Ishikawa (cell line): ENCODE data around the gene CYFIP2.

Experiments used
- CEBPB ChIP-seq: IDR thresholded peaks from 2 replicates; pipeline ENCODE4 v1.6.1; 2012
- CREB1 ChIP-seq: IDR thresholded peaks from 2 replicates; pipeline ENCODE4 v1.6.1; 2012; ENCODE audit warnings: low read depth
- EGR1 ChIP-seq: IDR thresholded peaks from 2 replicates; pipeline ENCODE4 v1.6.1; 2012
- EP300 ChIP-seq: IDR thresholded peaks from 2 replicates; pipeline ENCODE4 v1.6.1; 2012; ENCODE audit warnings: borderline replicate concordance
- FOXM1 ChIP-seq: IDR thresholded peaks from 2 replicates; pipeline ENCODE4 v1.6.1; 2012; ENCODE audit warnings: low read depth, borderline replicate concordance
- NFIC ChIP-seq: IDR thresholded peaks from 2 replicates; pipeline ENCODE4 v1.6.1; 2012
- RAD21 ChIP-seq: IDR thresholded peaks from 2 replicates; pipeline ENCODE4 v1.6.1; 2012; ENCODE audit warnings: low read depth
- TAF1 ChIP-seq: IDR thresholded peaks from 2 replicates; pipeline ENCODE4 v1.6.1; 2012; ENCODE audit warnings: low read depth, mild to moderate bottlenecking
- TCF12 ChIP-seq: IDR thresholded peaks from 2 replicates; pipeline ENCODE4 v1.6.1; 2012; ENCODE audit warnings: low read depth
- TEAD4 ChIP-seq: IDR thresholded peaks from 2 replicates; pipeline ENCODE4 v1.6.1; 2012
- YY1 ChIP-seq: IDR thresholded peaks from 2 replicates; pipeline ENCODE4 v1.6.1; 2012; ENCODE audit warnings: low read depth
- ZBTB7A ChIP-seq: IDR thresholded peaks from 2 replicates; pipeline ENCODE4 v1.6.1; 2012; ENCODE audit warnings: low read depth
- TF ChIP-seq, protein P1 (sequence below): IDR thresholded peaks from 2 replicates; pipeline ENCODE4 v1.6.1; 2012
- TF ChIP-seq, protein P2 (sequence below): IDR thresholded peaks from 2 replicates; pipeline ENCODE4 v1.6.1; 2012; ENCODE audit warnings: low read depth, mild to moderate bottlenecking
- TF ChIP-seq, protein P3 (sequence below): IDR thresholded peaks from 2 replicates; pipeline ENCODE4 v1.6.1; 2012

CYFIP2 gene

DNA sequence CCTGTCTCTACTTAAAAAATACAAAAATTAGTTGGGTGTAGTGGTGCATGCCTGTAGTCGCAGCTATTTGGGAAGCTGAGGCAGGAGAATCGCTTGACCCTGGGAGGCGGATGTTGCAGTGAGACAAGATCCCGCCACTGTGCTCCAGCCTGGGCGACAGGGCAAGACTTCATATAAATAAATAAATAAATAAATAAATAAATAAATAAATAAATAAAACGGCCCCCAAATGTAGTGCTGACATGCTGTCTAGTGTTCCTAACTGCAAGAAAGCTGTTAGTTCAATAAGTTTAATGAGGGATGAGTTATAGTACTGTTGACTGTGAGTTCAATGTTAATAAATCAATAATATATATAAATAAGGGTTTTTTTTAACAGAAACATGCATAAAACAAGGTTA, 7.5 kb upstream of the CYFIP2 start:
- TF ChIP-seq CREB1 (no peak), ZBTB7A (no peak), CEBPB (no peak), YY1 (no peak), TAF1 (no peak), TCF12 (no peak), RAD21 (no peak), FOXM1 (no peak), TEAD4 (no peak), EP300 (no peak), EGR1 (no peak), NFIC (no peak)
- TF ChIP-seq, protein P1, sequence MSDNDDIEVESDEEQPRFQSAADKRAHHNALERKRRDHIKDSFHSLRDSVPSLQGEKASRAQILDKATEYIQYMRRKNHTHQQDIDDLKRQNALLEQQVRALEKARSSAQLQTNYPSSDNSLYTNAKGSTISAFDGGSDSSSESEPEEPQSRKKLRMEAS = no peak
- TF ChIP-seq, protein P2, sequence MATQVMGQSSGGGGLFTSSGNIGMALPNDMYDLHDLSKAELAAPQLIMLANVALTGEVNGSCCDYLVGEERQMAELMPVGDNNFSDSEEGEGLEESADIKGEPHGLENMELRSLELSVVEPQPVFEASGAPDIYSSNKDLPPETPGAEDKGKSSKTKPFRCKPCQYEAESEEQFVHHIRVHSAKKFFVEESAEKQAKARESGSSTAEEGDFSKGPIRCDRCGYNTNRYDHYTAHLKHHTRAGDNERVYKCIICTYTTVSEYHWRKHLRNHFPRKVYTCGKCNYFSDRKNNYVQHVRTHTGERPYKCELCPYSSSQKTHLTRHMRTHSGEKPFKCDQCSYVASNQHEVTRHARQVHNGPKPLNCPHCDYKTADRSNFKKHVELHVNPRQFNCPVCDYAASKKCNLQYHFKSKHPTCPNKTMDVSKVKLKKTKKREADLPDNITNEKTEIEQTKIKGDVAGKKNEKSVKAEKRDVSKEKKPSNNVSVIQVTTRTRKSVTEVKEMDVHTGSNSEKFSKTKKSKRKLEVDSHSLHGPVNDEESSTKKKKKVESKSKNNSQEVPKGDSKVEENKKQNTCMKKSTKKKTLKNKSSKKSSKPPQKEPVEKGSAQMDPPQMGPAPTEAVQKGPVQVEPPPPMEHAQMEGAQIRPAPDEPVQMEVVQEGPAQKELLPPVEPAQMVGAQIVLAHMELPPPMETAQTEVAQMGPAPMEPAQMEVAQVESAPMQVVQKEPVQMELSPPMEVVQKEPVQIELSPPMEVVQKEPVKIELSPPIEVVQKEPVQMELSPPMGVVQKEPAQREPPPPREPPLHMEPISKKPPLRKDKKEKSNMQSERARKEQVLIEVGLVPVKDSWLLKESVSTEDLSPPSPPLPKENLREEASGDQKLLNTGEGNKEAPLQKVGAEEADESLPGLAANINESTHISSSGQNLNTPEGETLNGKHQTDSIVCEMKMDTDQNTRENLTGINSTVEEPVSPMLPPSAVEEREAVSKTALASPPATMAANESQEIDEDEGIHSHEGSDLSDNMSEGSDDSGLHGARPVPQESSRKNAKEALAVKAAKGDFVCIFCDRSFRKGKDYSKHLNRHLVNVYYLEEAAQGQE = no peak
- TF ChIP-seq, protein P3, sequence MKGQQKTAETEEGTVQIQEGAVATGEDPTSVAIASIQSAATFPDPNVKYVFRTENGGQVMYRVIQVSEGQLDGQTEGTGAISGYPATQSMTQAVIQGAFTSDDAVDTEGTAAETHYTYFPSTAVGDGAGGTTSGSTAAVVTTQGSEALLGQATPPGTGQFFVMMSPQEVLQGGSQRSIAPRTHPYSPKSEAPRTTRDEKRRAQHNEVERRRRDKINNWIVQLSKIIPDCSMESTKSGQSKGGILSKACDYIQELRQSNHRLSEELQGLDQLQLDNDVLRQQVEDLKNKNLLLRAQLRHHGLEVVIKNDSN = no peak

DNA sequence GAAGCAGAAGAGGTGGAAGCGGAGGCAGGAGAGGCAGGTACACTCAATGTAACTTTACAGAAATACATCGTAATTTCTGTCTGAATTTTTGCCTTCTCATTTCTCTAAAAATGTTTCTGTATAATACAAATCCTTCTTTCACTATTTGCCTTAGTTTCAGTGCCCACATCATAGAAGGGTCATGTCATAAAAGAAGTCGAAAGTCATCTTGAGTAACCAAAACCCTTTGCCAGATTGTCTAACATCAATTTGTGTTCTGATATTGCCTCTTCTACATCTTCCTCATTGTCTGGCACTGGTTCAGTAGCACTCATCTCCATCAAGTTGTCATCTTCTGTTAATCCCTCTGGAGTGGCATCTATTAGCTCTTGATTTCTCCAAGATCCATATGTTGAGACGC, 6.2 kb upstream of the CYFIP2 start:
- TF ChIP-seq EGR1 = no peak
- no peak for TF ChIP-seq YY1
- TF ChIP-seq, protein P2 = no peak

DNA sequence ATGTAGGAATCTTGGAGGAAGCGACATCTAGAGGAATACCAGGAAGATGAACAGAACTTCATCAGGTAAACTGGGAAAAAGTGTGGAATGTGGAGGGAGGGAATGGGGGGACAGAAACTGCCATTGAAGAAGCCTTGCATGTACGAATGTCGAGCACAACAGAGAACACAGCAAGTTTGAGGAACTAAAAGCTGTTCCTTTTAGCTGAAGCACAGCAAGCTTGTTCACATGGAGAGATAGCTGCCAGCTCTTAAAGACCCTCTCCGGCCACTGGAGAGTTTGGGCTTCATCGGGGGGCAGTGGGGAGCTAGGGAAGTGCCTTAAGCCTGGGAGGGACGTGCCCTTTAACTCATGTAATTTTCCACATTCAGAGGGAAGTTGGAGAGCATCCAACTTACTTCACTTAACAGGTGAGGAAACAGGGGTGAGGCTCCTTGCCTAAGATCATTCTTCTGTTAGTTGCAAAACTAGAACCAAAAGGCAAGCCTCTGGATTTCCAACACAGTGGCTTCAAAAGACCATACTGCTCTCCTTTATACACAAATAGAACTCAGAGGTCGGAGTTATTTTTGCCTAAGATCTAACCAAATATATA, 2.3 kb upstream of the CYFIP2 start:
- TF ChIP-seq EGR1 = no peak
- TF ChIP-seq TEAD4 = no peak
- TF ChIP-seq, protein P2 = no peak
- TF ChIP-seq TCF12 = no peak
- no peak for TF ChIP-seq YY1
- no peak for TF ChIP-seq EP300
- TF ChIP-seq RAD21 = no peak
- no peak for TF ChIP-seq ZBTB7A
- TF ChIP-seq FOXM1 = no peak
- no peak for TF ChIP-seq TAF1
- no peak for TF ChIP-seq CREB1
- TF ChIP-seq, protein P3 = no peak
- TF ChIP-seq CEBPB = no peak
- TF ChIP-seq, protein P1 = no peak
- no peak for TF ChIP-seq NFIC

DNA sequence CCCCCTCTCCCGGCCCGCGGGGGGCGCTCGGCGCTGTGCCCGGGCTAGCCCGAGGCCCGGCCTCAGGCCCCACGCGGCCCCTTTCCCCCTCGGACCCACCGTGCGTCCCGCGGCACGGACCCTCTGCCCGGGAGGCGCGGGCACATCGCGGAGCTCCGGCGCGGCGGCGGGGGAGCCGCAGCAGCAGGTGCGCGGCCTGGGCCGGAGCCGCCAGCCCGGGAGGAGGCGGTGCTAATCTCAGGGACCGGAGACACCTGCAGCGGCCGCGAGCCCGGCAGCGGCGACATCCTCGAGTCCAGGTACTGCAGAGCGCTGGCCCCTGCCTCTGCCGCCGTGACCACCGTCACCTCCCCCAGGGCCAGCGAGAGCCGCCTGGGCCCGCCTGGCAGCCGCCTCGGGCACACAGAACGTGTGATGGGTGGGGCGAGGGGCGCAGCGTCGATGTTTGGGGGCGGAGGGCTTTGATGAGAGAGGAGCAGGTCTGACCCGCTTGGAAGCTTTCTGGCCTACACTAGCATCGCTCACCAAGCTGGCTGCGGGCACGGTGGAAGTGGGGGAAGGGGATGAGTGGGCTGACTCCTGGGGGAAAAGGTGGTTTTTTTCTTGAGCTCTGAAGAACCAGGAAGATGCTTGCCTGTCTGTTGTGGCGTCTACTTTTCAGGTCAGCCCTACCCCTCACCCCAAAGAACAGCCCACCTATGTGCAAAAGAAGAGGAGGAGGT, 524 bp downstream of the CYFIP2 start:
- TF ChIP-seq, protein P2 = no peak
- TF ChIP-seq TEAD4 = no peak
- TF ChIP-seq EGR1 = no peak
- no peak for TF ChIP-seq RAD21
- peak; percentile 46; the same call in 1 of the 2 replicates for TF ChIP-seq ZBTB7A
- no peak for TF ChIP-seq TAF1
- TF ChIP-seq, protein P3 = no peak
- no peak for TF ChIP-seq EP300
- TF ChIP-seq NFIC = no peak
- peak; percentile 20; the same call in 1 of the 2 replicates for TF ChIP-seq TCF12
- TF ChIP-seq CREB1 = no peak
- no peak for TF ChIP-seq CEBPB
